Adrenal gland (tissue), 12 donors: ENCODE results near the gene ABTB2. TPM values are rescaled to one million over a fixed set of nuclear protein-coding genes. Genes with fewer than 3 reads are reported as not detected.

Source experiments
- DNase-seq, 7 donors: peaks; one replicate each; pipeline ENCODE4 v3.0.0-alpha.2; 2019 to 2020
- H3K27ac ChIP-seq, 5 donors: fragments of 200-600 bp; sonication (generic) in 4 of 5; 1 replicate in 3 of 5; 2 replicates in 2 of 5; pipeline versions ENCODE4 v1.5.1 to v1.8.0; 2016 to 2020; ENCODE audit warnings: mild to moderate bottlenecking in 1 of 5
- H3K27me3 ChIP-seq: fragments of 200-600 bp; 2 replicates; pipeline ENCODE4 v1.8.0; 2021
- H3K36me3 ChIP-seq, 2 donors: fragments of 200-600 bp; replicated peaks in 1 of 2; 1 replicate in 1 of 2; 2 replicates in 1 of 2; pipeline versions ENCODE4 v1.5.1 to v1.8.0; 2018 to 2022
- H3K4me1 ChIP-seq, 2 donors: fragments of 200-600 bp; replicated peaks in 1 of 2; 1 replicate in 1 of 2; 2 replicates in 1 of 2; pipeline versions ENCODE4 v1.5.1 to v1.8.0; 2018 to 2021
- H3K4me3 ChIP-seq, 4 donors: fragments of 200-600 bp; sonication (generic) in 3 of 4; one replicate each; pipeline ENCODE4 v1.5.1; 2016 to 2018
- H3K9me3 ChIP-seq, 3 donors: fragments of 200-600 bp; sonication (generic) in 1 of 3; replicated peaks in 1 of 3; 1 replicate in 2 of 3; 2 replicates in 1 of 3; pipeline versions ENCODE4 v1.5.1 to v1.8.0; 2016 to 2021
- POLR2A ChIP-seq, 2 donors: fragments of 450-650 bp; IDR thresholded peaks; one replicate each; pipeline ENCODE4 v1.6.1; 2017; ENCODE audit warnings: antibody characterized with exemption in 2 of 2, mild to moderate bottlenecking in 2 of 2, moderate library complexity in 1 of 2
- WGBS, 4 donors: extraction: QIAGEN DNeasy Blood & Tissue Kit in 2 of 4; methylation state at CpG; one replicate each; pipeline versions ENCODE4 v1.1.5 to v1.1.7; 2013 to 2017; 5-methylcytosine and 5-hydroxymethylcytosine counted together
- intact Hi-C, 2 donors: fragments of 100-400 bp; cut with DNase I; formaldehyde crosslinking; loops; one replicate each; pipeline versions ENCODE4 v1.14.1 to v1.15.0; 2022 to 2023
- polyA plus RNA-seq, 3 donors: library from polyadenylated mRNA; stranded (reverse); fragments of 200-250 nt in 2 of 3; fragments of 350-450 nt in 1 of 3; fragmentation: Illumina TruSeq in 1 of 3; extraction: RNeasy Lipid Tissue Mini Kit (QIAGEN cat#74804) in 1 of 3; gene quantifications; one replicate each; pipeline ENCODE4 v1.2.3, GENCODE V29; 2013 to 2014
- total RNA-seq, 9 donors: library from RNA; depleted of rRNA in 4 of 9; stranded (reverse); fragments of >200 nt in 4 of 9; fragments of 120-200 nt in 1 of 9; fragmentation: NEBNext Ultra II Directional in 1 of 9; extraction: Animal tissue kit (Norgen Biotek cat#: 25700) in 1 of 9; gene quantifications; one replicate each; pipeline versions ENCODE4 v1.1.0 to v1.2.4, GENCODE V29; 2013 to 2023
- TF ChIP-seq, protein P1 (sequence below), 6 experiments: fragments of 450-650 bp in 4 of 6; fragments of 200-600 bp in 2 of 6; sonication (generic) in 1 of 6; IDR thresholded peaks; 1 replicate in 5 of 6; 2 replicates in 1 of 6; pipeline versions ENCODE4 v1.5.1 to v1.8.0; 2016 to 2021; ENCODE audit warnings: antibody characterized with exemption in 6 of 6, mild to moderate bottlenecking in 2 of 6, moderate library complexity in 1 of 6
- donor health status: healthy with polysubstance abuse.
- donor health status: Bipolar disorder and iron deficiency.
- donor health status: DM: yes; HTN: yes; CAD: no.
- donor health status: DM: no; HTN: no; CAD: no.
- donor health status: DM: no; HTN: no; CAD: no.
- donor health status: DM: yes; HTN: yes; CAD: no.

ABTB2 gene
- total and polyA plus RNA-seq, 12 donors: 1.9 to 32.3 (median 6.1) TPM

DNA sequence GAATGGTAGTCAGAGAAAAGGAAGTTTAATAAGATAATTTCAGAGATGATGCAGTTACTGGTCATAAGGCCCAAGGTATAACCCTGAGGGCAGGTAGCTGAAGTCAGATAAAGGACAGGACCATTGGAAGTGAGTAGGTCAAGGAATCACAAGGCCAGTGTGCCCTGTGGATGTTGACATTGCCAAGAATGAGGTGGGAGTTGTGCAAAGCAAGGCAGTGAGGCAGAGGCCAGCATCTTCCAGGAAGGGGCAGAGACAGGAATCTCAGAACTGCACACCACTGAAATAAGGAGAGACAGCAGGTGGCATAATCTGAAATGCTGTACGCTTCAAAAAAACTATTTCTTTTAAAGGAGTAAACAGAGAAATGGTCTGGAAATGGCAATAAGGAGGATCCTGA lies 61.4 kb downstream of the ABTB2 start:
- no peak for DNase-seq
- Histone ChIP-seq H3K4me1 (no peaks in the 10 kb centered on the region), H3K27me3 (no peaks in the 10 kb centered on the region), H3K27ac (no peak overlapping the region), H3K9me3 (no peaks in the 10 kb centered on the region), H3K36me3 (no peaks in the 10 kb centered on the region), H3K4me3 (no peak overlapping the region)
- TF ChIP-seq POLR2A (IDR thresholded peaks at IDR 0.05): no peak
- TF ChIP-seq, protein P1, sequence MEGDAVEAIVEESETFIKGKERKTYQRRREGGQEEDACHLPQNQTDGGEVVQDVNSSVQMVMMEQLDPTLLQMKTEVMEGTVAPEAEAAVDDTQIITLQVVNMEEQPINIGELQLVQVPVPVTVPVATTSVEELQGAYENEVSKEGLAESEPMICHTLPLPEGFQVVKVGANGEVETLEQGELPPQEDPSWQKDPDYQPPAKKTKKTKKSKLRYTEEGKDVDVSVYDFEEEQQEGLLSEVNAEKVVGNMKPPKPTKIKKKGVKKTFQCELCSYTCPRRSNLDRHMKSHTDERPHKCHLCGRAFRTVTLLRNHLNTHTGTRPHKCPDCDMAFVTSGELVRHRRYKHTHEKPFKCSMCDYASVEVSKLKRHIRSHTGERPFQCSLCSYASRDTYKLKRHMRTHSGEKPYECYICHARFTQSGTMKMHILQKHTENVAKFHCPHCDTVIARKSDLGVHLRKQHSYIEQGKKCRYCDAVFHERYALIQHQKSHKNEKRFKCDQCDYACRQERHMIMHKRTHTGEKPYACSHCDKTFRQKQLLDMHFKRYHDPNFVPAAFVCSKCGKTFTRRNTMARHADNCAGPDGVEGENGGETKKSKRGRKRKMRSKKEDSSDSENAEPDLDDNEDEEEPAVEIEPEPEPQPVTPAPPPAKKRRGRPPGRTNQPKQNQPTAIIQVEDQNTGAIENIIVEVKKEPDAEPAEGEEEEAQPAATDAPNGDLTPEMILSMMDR (IDR thresholded peaks at IDR 0.05): no peak
- 89 to 100% (median 94%) methylated on average over 1 of the region's 1 CpG for WGBS, 4 donors
- intact Hi-C loops: no loop called here

DNA sequence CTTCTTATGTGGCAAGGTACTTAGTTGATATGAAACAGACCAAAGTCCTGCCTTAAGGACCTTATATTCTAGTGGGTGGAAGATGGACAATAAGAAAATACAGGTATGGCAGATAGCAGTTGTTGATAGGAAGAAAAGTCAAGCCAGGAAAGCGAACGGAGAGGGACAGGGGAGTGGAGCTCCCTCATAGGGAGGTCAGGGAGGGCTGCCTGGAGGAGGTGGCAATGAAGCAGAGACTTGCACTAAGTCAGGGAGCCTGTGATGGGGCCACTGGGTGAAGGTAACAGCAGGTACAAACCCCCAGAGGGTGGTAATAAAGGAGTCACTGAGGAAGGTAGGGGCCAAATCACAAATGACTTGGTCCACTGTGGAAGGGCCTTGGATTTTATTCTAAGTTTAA lies 65.3 kb downstream of the ABTB2 start:
- TF ChIP-seq, protein P1 (IDR thresholded peaks at IDR 0.05): no peak
- TF ChIP-seq POLR2A (IDR thresholded peaks at IDR 0.05): no peak
- intact Hi-C loops: no loop called here
- Histone ChIP-seq H3K4me3 (no peak overlapping the region), H3K9me3 (no peaks in the 10 kb centered on the region), H3K4me1 (peaks cover 8 to 11% of the 10 kb centered on the region in 2 donors), H3K36me3 (no peaks in the 10 kb centered on the region), H3K27ac (no peak overlapping the region), H3K27me3 (no peaks in the 10 kb centered on the region)
- 43 to 50% (median 45%) methylated on average over 2 of the region's 2 CpGs for WGBS, 4 donors
- no peak for DNase-seq

DNA sequence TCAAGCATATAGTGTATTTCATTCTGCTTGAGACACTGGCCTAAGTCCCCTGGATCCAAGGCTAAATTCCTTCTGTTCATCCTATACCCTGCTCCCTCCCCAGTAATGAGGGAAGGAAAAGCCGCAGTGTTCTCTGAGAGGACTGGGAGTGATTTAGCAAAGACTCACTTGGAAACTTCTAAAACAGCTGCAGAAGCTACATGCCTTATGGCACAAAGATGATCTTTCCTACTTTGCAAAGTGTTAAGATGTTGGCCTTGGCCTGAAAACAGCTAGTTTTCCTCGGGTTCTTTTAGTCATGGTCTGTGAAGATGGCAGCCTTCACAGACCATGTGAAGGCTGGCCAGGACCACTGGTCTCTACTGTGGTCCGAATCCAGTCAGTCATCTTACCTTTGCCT lies 65.7 kb downstream of the ABTB2 start:
- no peaks in the 10 kb centered on the region for H3K9me3 ChIP-seq
- intact Hi-C loops: no loop called here
- H3K27me3 ChIP-seq: no peaks in the 10 kb centered on the region
- peaks cover 8 to 11% of the 10 kb centered on the region in 2 donors for H3K4me1 ChIP-seq
- H3K36me3 ChIP-seq: no peaks in the 10 kb centered on the region
- DNase-seq: no peak
- H3K27ac ChIP-seq: no peak overlapping the region
- no peak overlapping the region for H3K4me3 ChIP-seq
- 66 to 81% (median 78%) methylated on average over 3 of the region's 3 CpGs for WGBS, 4 donors
- TF ChIP-seq, protein P1 (IDR thresholded peaks at IDR 0.05): no peak
- TF ChIP-seq POLR2A (IDR thresholded peaks at IDR 0.05): no peak

DNA sequence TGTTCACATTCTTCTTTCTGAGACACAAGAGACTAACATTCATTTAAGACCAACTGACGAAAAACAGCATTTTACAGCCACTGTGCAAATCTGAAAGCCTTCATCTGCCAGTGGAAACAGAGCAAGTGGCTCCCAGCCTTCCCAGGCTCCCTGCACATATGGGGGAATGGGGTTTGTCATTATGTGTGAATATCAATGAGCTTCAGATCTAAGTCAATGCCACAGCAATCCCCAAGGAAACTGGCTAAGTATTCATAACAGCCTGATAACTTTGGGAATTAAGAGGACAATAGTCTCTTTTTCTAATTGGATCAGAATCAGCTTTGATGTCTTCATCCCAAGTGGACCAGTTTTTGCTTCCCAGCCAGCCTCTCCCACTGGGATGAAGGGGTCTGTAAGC lies 66.9 kb downstream of the ABTB2 start:
- Histone ChIP-seq H3K27me3 (no peaks in the 10 kb centered on the region), H3K9me3 (no peaks in the 10 kb centered on the region), H3K36me3 (no peaks in the 10 kb centered on the region), H3K4me1 (peaks cover 8 to 11% of the 10 kb centered on the region in 2 donors), H3K4me3 (no peak overlapping the region), H3K27ac (no peak overlapping the region)
- intact Hi-C loops: no loop called here
- TF ChIP-seq POLR2A (IDR thresholded peaks at IDR 0.05): no peak
- TF ChIP-seq, protein P1 (IDR thresholded peaks at IDR 0.05): no peak
- WGBS, 4 donors: 0% methylated on average over 1 of the region's 1 CpG
- no peak for DNase-seq
